HS-5 (cell line): ENCODE data around the gene PGM2L1.
A peak's percentile ranks its signal among the peaks of the same experiment; 100 is the strongest.

Experiments used
- DNase-seq: peaks from one replicate; pipeline ENCODE4 v3.0.0-alpha.2; 2012; ENCODE audit warnings: low read depth

The PGM2L1 gene

DNA sequence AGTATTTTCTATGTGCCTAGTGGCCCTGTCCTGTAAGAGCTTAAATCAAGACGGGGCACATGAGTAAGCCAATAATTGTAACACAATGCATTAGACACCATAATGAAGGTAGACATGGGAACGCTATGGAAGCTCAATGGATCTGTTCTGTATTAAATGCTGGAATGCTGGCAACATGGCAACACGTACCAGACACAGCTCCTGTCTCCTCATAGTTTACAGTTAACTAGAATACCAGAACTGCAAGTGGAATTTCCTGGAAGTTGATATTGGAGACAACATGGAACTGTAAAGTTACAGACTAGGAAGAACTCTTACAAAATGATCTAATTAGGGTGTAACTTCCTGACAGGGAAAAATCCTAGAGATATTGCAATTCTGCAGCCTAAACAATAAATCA, 99.2 kb downstream of the PGM2L1 start:
- no peak for DNase-seq

DNA sequence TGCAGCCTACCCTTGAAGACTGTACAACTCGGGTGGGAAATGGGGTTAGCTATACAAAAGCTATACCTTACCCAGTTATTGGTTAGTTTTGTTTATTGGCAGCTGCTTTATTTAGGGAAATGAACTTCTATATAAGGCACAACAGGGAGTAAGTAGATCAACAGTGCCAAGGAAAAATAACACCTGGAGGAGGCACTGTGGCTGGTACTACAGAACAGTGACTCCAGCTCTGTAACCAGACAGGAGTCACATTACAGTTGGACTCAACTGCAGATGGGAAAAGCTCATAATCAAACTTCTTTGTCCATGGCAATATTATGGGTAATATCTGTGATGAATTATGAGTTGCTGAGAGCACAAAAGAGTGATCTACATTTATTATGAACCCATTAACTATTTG, 100.7 kb downstream of the PGM2L1 start:
- DNase-seq = no peak

- DNase-seq = no peak
Measured at GRCh38 chr11:74288911-74289310, 109.3 kb downstream of the PGM2L1 start.

- peak; percentile 89 for DNase-seq
Measured at GRCh38 chr11:74288161-74288560, 110.1 kb downstream of the PGM2L1 start.

DNA sequence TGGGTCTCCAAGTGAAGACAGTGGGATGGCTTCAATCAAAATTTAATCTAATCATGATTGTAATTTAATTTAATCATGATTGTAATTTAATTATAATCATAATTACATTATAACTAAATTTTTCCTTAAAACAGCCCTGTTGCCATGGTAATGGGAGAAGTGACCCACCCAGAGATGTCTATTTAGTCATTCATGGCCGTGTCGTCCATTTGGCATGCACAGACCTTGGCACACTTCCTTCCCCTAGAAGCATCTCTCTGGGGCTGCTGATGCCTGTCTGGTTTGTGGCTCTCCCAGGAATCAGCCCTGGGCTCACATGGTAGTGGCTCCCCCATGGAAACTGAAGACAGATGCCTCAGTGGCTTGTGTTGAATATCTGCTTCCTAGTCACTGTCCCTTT, 113.8 kb downstream of the PGM2L1 start:
- DNase-seq = peak; percentile 38

DNA sequence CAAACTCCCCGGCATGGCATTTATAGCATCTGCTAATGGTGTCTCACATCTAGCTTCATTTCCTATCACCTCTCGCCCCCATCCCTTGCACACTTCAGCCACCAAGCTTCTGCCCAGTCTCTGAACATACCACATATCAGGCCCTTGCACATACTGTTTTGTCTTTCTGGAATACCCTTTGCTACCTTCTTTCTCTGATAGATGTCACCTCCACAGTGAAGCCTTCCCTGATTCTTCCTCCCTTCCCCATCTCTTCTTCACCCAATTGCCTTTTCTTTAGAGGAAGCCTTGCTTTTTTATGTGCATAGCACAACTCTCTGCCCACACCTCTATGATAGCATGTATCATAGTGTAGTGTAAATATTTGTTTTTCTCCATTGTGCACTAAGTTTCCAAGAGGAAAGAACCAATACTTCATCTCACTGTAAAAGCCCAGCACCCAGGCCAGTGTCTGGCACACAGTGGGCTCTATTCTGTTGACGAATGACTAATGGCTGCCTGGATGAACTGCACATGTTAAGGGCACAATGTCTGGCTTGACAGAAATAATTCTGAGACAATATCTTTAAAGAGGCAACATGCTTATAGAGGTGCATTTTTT, 114.6 kb downstream of the PGM2L1 start:
- no peak for DNase-seq

- no peak for DNase-seq
Measured at GRCh38 chr11:74282914-74283371, 115.3 kb downstream of the PGM2L1 start.

DNA sequence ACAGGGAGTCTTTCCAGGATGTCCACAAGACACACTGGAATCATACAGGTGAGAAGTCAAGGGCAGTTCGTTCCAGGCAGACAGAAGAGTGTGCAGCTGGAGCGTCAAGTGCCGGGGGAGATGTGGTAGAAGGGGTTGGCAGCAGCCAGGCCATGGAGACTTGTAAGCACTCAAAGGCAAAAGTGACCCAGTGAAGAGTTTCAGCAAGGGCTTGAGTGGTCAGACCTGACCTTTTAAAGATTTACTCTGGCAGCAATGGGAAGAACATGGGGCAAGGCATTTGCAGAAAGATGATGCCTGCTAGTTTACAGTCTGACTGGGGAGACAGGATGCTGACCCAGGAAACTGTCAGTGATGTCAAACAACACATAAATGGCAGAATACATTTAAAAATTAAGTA, 115.8 kb downstream of the PGM2L1 start:
- no peak for DNase-seq

GRCh38 chr11:74280494-74280893, 117.7 kb downstream of the PGM2L1 start:
- DNase-seq = no peak
